ENCODE measurements around the gene NCOA1.

DNA sequence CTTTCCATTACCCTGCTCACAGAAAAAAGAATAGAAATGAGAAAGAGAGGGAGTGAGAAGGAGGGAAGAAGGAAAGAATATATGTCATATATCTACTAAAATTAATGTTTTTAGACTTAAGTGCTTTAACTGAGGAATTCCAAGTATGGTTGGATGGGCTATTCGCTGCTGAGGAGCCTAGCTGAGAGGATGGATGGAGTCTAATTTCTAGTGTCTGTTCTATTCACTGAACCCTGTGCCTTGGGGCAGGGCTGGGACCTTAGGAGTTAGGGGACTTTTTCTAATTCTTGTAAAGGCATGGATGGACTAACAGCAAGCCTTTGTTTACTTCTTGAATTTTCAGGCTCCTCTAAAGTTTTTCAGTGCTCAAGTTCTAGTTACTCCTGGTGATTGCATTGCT is 192.4 kb downstream of the NCOA1 start:
- TF ChIP-seq, protein P1, sequence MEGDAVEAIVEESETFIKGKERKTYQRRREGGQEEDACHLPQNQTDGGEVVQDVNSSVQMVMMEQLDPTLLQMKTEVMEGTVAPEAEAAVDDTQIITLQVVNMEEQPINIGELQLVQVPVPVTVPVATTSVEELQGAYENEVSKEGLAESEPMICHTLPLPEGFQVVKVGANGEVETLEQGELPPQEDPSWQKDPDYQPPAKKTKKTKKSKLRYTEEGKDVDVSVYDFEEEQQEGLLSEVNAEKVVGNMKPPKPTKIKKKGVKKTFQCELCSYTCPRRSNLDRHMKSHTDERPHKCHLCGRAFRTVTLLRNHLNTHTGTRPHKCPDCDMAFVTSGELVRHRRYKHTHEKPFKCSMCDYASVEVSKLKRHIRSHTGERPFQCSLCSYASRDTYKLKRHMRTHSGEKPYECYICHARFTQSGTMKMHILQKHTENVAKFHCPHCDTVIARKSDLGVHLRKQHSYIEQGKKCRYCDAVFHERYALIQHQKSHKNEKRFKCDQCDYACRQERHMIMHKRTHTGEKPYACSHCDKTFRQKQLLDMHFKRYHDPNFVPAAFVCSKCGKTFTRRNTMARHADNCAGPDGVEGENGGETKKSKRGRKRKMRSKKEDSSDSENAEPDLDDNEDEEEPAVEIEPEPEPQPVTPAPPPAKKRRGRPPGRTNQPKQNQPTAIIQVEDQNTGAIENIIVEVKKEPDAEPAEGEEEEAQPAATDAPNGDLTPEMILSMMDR (IDR thresholded peaks at IDR 0.05) = no peak
- TF ChIP-seq POLR2A (IDR thresholded peaks at IDR 0.05) = no peak
